GM18502 (cell line): ENCODE data around the gene OTX1.

Source experiments
- ATAC-seq: cut with Tn5 transposase; IDR thresholded peaks from one replicate; pipeline ENCODE4 v1.9.1; 2021; ENCODE audit warnings: mild to moderate bottlenecking; ENCODE audit not compliant: unreplicated experiment, poor library complexity

The OTX1 gene

GRCh38 chr2:63104482-63104881 lies 53.9 kb downstream of the OTX1 start:
- ATAC-seq: no peak
